Thyroid gland (tissue), 4 donors: ENCODE measurements around the gene LRMDA.
"Not testable (repeated sequence)": the region's sequence is repeated elsewhere in the genome, so short reads cannot be mapped to it uniquely, and the experiment has no call there.

Experiments
- CTCF ChIP-seq, 6 experiments: fragments of 200-600 bp in 3 of 6; fragments of 450-650 bp in 3 of 6; sonication (generic) in 3 of 6; IDR thresholded peaks; one replicate each; pipeline ENCODE4 v1.5.1; 2016 to 2019; ENCODE audit warnings: antibody characterized with exemption in 6 of 6, mild to moderate bottlenecking in 2 of 6, inconsistent platforms in 1 of 6, moderate library complexity in 1 of 6
- POLR2A ChIP-seq, 2 donors: fragments of 450-650 bp; IDR thresholded peaks; one replicate each; pipeline ENCODE4 v1.6.1; 2017; ENCODE audit warnings: antibody characterized with exemption in 2 of 2, mild to moderate bottlenecking in 2 of 2, moderate library complexity in 1 of 2

- not testable (repeated sequence) for TF ChIP-seq CTCF, POLR2A (IDR thresholded peaks at IDR 0.05)
These were observed 84.7 kb downstream of the LRMDA start for GRCh38 chr10:75516154-75516553.
